HG02981 (cell line): ENCODE results near the gene SETD3.

ENCODE experiments used
- ATAC-seq: cut with Tn5 transposase; IDR thresholded peaks from one replicate; pipeline ENCODE4 v1.9.1; 2021; ENCODE audit warnings: mild to moderate bottlenecking, moderate library complexity; ENCODE audit not compliant: unreplicated experiment

The SETD3 gene

DNA sequence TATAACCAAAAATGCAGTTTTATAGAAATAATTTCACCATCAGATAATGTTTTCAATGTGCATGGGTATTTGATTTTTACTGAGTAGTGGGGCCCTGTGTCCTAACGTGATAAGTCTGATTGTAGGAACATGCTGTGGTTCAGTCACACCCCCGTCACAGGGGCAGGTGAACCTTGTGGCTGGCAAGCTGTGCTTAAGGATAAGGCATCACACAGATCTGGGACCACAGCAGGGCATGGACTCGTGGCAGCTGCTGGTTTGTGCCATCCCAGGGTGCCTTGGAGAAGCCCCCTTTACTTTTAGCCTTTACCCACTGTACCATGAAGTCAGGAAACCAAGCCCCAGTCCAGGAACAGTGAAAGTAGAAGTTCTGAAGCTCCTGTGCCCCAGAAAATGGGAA is 17.2 kb upstream of the SETD3 start:
- ATAC-seq = no peak

DNA sequence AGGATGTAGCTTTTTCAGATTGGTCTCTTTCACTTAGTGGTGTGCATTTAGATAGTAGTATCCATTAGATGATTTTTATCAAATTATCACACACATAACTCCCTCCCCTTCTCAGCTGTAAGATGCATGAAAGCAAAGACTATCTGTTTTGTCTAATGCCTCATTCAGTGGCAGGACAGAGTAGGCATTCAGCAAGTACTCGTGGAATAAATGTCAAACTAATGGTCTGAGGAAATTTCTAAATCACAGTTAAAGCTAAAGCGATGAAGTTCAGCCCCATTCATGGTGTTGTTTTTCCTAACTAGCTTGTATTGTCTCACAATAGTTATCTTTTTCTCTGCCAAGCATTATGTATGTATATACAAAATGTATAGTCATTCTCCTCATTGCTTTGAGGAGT is 16.7 kb upstream of the SETD3 start:
- no peak for ATAC-seq

DNA sequence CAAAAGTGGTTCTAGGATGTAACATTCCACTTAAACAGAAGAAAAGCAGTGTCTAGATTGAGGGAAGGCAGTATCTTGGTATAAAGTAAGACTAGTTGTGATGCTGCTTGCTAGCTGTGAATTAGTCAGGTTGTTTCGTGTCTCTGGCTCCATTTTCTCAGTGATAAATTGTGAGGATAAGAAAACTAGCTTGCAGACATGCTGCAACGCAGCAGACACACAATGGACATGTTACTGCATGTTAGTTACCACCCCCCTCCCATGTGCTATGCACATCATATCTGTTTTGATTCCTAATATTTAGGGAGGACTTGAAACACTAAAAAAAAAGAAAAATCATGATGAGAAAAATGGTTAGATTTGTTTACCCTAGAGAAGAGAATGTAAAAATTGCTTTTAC is 3.4 kb upstream of the SETD3 start:
- no peak for ATAC-seq

DNA sequence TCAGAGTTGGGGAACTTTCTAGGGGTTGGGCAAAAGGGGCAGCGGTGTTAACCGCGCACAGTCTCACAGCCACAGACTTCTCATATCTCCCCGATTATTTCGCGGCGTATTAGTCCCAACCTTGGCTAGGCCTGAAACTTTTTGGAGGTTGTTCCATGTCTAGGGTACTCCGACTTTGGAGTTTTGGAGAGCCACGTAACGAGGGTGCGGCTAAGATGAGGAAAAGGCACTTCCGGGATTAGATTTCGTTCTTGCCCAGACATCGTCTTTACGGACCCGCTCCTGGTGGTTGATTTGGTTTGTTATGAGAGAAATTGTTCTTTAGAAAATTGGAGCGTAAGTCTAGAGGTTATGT is 1.1 kb upstream of the SETD3 start:
- ATAC-seq = no peak

DNA sequence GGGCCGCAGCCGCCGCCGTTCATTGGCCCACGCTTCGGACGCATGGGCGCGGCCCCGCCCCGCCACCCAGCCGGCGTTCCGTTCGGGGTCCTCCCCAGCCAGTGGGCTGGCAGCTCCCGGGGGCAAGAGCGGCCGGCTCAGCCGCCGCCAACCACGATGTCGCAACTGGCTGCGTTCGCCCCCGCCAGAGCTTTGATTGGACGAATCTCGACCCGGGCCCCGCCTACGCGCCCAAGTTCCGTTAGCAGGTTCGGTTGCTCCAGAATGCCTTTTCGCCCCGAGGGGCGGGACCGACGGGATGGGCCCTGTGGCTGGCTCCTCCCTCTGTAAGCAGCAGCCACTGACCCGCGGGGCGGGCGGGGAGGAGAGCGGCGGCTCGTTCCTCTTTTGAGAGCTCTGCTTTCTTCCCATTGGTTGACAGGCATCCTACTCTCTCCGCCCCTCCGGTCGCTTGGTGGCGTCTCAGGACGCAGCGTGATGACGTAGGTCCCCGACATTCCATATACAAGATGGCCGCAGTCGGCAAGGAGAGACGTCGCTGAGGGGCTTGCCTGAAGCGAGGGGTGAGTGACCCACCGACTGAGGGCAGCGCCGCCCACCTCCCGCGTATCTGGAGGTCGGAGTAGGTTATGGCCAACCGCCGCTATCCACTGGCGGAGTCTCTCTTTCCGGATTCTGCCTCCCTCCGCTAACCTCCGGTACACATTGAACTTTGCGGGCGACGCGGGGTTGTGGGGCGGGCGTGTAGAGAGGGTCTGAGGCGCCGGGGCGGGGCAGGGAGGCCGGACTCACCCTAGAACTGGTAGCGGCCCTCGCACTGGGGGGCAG is 472 bp upstream of the SETD3 start, which contains the start of gene CCNK:
CCNK (plus strand) TSS at position 493 of the 828 bp plus-strand sequence. CDS start 11,269 bp downstream, outside the sequence.
- peak; percentile 84 for ATAC-seq

DNA sequence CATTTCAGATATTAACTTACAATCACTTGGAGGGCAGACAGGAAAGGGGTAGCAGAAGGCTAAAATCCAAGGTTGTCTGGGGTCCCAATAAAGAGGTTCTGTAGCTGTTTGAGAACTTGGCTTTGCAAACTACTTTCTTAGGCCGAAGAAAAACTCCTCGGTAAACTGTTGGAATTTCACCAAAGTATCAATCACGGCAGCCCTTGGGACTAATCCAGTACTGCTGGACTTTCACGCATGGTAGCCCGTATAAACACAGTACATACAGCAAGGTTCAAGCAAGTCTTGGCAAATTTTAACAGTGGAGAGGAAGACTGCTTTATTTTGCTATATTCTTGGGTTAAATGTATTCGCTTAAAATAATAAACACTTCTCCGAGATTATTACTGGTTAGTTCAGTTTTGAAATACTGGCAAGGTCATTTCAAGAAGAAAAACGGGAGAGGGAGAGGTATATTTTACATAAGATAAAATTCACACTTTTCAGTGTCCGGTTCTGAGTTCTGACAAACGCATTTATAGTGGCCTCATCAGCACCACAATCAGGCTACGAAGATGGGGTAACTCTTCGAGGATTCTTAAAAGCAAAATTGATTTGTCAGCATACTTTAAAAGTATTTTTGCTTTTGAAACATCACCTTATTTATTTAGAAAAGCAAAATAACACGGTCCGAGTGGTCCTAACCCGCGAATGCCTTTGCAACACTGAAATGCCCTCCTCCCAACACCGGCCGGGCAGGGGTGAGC is 1.3 kb downstream of the SETD3 start:
- ATAC-seq = no peak

DNA sequence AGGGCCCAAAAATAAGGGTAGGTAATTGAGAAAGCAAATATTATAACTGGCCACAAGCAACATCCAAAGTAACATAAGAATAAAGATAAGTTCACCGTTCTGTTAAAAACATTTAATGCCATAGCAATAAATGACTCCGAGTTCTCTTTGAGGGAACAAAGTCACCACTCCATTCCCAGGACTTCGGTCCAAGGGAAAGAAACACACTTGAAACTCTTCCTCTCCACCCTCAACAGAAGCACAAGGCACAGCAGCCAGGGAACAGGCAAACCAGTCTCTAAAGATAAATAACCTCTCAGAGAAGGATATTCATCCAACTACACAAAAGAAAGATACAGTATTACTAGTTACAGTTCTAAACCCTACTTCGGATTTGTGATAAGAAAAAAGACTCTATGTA is 2.5 kb downstream of the SETD3 start:
- ATAC-seq = no peak

DNA sequence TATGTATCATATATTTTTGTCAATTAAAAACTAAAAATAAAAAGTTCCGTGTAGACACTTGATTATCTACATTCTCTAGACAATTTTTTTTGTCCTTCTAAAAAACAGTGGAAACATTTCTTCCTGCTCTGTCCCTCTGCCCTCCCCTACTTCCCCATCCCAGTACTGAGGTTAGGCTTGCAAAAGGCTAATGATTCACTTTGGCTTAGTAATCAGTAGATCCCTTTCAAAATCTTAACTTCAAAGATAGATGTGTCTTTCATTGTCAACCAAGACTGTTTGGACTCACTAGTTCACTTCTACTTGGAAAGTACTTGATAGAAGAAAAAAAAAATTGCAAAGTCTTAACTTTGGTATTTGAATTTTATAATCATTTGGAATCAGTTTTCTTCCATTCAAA is 3.8 kb downstream of the SETD3 start:
- no peak for ATAC-seq

DNA sequence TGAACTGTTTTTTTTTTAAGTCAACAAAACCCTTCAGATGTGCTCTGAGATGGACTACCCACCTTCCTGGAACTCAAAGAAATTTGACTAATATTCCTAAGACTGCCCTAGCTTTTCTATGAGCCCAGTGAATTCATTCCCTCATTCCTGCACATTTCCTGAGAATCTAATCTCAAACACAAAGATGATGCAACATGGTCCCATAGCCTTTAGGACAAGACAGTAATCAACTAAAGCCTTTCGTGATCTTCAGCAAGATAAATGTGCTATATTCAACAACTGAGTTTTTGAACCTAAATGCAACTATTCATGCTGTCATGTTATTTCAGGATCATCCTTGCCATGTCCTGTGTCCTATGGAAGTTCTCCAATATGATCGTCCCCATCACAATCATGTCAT is 5.0 kb downstream of the SETD3 start:
- no peak for ATAC-seq

DNA sequence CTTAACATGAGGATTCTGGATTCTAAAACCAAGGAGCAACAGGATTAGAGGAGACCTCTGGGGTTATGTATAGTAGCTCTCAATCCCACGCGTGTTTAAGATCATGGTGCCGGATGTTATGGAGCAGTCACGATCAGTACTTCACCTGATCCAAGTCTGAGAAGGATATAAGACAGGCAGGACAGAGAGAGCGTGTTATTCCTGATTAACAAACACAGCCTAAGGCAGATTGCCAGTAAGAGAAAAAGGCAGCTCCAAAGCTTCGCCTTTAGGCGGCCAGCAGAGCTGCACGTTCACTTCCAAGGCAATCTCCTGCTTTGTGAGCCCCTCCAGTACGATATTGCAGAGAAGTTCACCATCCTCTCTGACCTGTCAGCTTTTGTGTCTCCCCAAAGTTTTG is 5.5 kb downstream of the SETD3 start:
- no peak for ATAC-seq

DNA sequence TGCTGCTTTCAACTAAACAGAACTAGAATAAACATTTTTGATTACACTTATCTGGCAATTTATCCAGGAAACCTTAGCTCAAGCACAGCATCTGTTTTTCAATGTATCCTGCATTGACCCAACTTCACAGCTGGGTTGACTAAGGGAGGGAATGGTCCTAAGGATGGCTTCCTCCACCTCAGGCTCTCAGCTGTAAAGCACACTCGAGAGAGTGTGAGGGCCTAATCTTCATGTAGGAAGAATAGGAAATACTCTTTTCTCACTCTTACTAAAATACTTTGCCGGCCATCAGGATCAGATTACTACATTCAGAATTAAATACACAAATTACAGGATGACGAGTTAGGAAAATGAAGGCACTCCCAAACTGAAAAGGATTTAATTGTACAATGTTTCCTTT is 7.2 kb downstream of the SETD3 start:
- ATAC-seq = no peak

DNA sequence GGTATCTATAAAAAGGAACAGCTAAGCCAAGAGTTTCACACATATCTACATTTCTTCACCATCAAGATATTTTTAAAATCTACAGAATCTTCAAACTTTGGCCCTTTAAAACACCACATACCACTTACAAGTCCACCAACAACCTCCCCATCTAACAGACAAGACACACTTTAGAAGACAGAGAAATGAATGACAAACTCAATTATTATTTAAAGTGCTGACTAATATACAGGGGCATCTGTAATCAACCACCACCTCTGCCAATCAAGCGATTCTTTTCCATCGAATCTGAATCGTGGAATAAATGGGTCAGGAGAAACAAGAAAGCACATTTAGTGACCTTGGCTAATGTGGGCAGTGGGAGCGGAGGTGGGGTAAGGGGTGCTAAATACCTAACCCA is 7.7 kb downstream of the SETD3 start:
- ATAC-seq = no peak

DNA sequence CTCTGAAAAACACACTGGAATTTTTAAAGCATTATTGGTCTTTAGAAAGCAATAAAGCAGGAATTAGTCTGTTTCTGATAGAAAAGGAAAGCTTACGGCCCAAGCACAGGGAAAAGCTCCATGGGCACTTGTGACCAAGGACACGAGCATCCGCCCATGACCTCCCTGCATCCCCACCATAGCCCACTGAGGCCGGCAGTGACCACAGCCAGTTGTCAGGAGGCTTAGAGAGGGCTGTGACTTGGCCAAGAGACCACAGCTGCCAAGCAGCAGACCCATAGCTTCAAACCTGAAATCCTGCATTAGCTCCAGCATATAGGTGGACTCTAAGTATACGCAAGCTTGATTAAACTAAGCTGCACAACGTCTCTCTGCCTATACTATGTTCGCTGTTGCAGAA is 8.9 kb downstream of the SETD3 start:
- no peak for ATAC-seq

DNA sequence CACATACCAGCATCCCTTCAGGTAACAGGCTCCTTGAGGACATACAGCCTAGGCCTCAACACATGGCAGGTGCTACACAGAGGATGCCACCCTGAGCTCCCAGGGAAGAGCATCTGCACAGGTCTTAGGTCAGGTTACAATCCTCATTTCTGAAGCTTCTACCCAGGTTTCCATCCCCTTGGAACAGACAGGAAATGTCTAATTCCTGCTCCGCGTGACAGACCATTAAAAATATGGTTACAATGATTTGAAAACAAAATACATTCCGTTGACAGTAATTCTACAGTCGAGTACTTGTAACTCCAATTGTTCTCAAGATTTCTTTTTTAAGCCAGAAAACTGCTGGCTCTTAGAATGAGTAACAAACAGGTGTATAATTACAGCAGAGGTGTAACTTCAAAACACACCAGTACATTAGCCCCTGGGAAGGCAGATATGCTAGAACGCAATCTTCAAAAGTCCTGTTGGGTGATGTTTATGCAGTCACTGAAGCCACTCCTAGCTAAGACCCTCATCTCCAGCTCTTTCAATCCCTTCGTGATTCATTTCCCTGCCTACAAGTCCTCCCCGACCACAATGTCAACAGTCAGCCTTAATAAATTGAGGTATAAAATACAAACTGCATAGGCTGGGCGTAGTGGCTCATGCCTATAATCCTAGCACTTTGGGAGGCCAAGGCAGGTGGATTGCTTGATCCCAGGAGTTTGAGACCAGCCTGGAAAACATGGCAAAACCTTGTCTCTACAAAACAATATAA is 11.6 kb downstream of the SETD3 start:
- ATAC-seq = no peak

DNA sequence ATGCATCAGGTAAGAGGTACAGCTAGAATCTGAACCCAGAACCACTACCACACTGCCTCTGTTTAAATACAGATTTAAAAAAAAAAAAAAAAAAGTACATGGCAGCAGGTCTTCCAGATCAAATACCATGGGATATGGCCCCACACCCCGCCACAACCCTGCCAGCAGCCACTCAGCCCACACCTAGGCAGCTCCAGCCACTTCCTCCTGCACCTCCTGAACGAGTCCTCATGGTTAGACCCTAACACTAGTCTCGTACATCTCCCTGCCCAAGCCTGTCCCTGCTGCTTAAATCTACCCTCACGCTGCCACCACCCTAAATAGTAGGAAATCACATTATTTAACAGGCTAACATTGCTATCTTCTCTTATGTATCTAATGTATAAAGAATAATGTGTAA is 12.6 kb downstream of the SETD3 start:
- ATAC-seq = no peak

DNA sequence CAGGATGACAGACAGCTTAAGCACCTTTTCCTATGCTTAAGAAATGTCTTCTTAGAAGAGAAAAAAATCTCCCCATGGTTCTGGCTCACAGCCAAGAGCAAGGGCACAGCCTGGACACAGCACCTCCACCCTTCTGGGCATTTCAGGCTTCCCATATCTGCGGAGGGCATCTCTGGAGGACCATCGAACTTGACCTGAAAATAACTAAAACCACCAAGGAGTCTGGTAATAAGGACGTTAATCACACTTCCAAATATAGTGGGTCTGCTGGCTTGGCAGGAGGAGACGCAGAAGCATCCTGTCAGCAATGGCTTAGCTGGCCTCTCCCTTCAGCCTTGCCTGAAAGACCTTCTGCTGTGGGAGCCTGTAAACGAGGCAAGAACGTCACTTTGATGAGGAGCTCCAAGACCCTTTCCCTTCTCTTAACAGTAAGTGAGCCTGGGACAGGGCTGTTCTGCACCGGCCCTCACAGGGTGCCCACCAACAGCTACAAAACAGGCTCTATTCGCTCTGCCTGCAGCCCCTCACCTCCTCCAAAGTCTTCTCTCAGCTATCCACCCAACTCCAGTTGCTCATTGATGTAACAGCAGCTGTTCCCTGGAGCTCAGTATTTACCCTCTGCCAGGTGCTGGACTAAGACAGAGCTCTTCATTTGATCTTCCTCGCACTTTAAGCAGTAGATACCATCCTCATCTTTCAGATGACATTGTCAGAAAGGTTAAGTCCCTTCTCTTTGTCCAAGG is 13.2 kb downstream of the SETD3 start:
- ATAC-seq = no peak

DNA sequence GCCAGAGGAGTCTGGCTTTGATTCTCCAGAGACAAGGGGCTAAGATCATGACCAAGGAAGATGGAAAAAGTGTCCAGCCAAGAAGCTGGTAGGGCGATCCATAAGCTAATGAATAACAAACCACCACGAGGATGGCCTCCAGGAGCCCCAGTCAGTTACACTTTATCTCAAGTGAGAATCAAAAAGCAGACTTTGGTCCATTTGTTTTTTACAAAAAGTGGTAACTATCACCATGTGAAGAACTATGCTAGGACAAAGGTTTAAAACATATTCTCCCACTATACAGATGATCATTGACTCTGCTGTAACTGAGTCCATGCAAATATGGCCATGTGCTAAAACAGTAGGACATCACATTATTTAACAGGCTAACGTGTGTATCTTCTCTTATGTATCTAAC is 13.9 kb downstream of the SETD3 start:
- ATAC-seq = no peak

DNA sequence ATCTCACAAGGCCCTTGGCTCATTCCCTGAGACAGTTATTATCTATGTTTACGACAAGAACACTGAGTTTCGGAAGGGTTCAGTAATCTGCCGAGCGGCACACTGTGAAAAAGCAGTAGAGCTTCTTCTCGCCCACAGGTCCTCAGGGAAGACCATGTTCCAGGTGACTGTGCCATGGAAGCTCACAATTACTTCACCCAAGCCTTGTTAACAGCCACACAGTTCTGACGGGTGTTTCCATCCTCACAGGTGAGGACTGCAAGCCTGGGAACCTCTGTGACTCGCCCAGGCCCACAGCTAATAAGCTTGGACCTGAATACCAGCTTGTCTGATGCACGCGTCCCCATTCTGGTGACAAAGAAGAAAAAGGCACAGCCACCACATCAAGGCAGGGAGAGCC is 15.4 kb downstream of the SETD3 start:
- no peak for ATAC-seq

DNA sequence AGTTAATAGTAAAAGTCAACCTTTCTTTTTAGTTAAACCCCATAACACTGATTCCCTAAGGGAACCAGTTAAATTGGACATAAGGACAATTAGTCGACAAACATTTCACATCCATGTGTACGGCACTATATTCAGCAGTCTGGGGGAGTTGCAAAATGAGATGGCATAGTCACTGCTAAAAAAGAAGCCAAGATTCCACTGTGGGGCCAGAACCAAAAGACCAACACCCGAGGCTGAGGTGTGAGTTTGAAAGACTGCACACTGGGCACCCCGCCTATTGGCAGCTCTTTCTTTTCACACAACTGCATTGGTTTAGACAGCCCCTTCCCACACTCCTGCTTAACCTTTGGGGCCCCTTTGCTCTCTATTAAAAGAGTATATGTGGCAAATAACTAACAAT is 16.7 kb downstream of the SETD3 start:
- no peak for ATAC-seq

DNA sequence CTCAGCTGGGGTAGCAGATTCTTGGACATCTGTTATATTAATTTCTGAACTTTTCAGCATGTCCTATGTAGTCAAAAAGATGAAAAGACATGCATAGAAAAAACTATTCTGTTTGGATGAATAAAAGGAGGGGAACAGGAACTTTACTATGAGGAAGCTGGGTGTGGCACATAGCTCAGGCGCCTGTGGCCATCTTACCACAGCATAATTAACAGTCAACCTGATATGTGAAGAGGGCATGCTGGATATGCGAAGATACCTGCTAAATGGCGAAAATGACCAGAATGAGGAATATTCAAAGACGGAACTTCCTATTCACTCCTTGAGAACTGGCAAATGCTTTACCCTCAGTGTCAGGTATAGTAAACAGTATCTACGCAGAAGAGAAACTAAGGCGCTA is 18.4 kb downstream of the SETD3 start:
- no peak for ATAC-seq
